ENCODE data around the gene PHACTR3. TPM values are rescaled to one million over a fixed set of nuclear protein-coding genes. Genes with fewer than 3 reads are reported as not detected.

The PHACTR3 gene
- total and polyA plus RNA-seq, 4 donors: 0.14 to 0.42 (median 0.17) TPM

DNA sequence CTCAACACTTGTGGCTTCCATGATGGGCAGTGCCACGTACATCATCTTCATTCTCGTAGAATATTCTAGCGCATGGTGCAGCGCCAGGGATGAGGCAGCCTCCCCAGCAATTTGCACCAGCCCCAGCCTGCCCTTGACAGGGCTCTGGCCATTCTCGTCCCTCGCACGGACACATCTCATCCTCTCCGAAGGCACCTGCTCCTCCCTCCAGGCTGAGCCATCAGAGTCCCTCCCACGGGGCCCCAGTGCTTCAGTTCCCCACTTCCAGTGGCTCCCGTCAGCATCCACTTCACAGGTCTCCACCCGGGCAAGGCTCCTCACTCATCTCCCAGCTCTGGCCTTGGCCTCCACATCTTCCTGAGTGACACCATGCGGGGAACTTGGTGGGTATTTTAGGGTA, 13.3 kb upstream of the PHACTR3 start:
- WGBS: 88% methylated on average over 12 of the region's 12 CpGs
- Histone ChIP-seq H3K9ac (ENCODE audit: low read depth in 1 of 2, low read length in 2 of 2) (no peak overlapping the region), H3K36me3 (ENCODE audit: control insufficient read depth in 4 of 4, insufficient read depth in 3 of 4, low read depth in 1 of 4, low read length in 3 of 4) (no peaks in the 10 kb centered on the region), H3K27me3 (ENCODE audit: control insufficient read depth in 4 of 4, insufficient read depth in 4 of 4, low read length in 3 of 4) (peaks cover 0 to 4% (median 3%) of the 10 kb centered on the region in 4 donors), H3K4me3 (ENCODE audit: low read depth in 1 of 3, low read length in 3 of 3) (no peak overlapping the region), H3K4me1 (ENCODE audit: control insufficient read depth in 4 of 4, insufficient read depth in 4 of 4, low read length in 3 of 4) (no peaks in the 10 kb centered on the region), H3K9me3 (ENCODE audit: control insufficient read depth in 4 of 4, low read length in 3 of 4) (peaks cover 0 to 4% (median under 1%) of the 10 kb centered on the region in 4 donors), H3K27ac (ENCODE audit: low read depth in 1 of 2, low read length in 2 of 2) (no peak overlapping the region)
- TF ChIP-seq EGR1 (IDR thresholded peaks at IDR 0.05; ENCODE audit: low read depth in 2 of 2): no peak
- no peak for TF ChIP-seq FOXA2 (IDR thresholded peaks at IDR 0.05)
- TF ChIP-seq, protein P1, sequence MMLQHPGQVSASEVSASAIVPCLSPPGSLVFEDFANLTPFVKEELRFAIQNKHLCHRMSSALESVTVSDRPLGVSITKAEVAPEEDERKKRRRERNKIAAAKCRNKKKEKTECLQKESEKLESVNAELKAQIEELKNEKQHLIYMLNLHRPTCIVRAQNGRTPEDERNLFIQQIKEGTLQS (IDR thresholded peaks at IDR 0.05): no peak
- TF ChIP-seq, protein P2, sequence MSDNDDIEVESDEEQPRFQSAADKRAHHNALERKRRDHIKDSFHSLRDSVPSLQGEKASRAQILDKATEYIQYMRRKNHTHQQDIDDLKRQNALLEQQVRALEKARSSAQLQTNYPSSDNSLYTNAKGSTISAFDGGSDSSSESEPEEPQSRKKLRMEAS (IDR thresholded peaks at IDR 0.05): no peak
- TF ChIP-seq, protein P3, sequence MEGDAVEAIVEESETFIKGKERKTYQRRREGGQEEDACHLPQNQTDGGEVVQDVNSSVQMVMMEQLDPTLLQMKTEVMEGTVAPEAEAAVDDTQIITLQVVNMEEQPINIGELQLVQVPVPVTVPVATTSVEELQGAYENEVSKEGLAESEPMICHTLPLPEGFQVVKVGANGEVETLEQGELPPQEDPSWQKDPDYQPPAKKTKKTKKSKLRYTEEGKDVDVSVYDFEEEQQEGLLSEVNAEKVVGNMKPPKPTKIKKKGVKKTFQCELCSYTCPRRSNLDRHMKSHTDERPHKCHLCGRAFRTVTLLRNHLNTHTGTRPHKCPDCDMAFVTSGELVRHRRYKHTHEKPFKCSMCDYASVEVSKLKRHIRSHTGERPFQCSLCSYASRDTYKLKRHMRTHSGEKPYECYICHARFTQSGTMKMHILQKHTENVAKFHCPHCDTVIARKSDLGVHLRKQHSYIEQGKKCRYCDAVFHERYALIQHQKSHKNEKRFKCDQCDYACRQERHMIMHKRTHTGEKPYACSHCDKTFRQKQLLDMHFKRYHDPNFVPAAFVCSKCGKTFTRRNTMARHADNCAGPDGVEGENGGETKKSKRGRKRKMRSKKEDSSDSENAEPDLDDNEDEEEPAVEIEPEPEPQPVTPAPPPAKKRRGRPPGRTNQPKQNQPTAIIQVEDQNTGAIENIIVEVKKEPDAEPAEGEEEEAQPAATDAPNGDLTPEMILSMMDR (IDR thresholded peaks at IDR 0.05; ENCODE audit: low read depth, low read length, missing input control): no peak
- no peak for TF ChIP-seq YY1 (IDR thresholded peaks at IDR 0.05)
- no peak for TF ChIP-seq RAD21 (IDR thresholded peaks at IDR 0.05)
- no peak for TF ChIP-seq FOXA1 (IDR thresholded peaks at IDR 0.05)
- TF ChIP-seq JUND (IDR thresholded peaks at IDR 0.05): no peak
- no peak for TF ChIP-seq TAF1 (conservative IDR thresholded peaks at IDR 0.05)
- no peak for TF ChIP-seq RXRA (IDR thresholded peaks at IDR 0.05)
- no peak for TF ChIP-seq HNF4G (IDR thresholded peaks at IDR 0.05)
- no peak for TF ChIP-seq SP1 (IDR thresholded peaks at IDR 0.05)
- TF ChIP-seq, protein P4, sequence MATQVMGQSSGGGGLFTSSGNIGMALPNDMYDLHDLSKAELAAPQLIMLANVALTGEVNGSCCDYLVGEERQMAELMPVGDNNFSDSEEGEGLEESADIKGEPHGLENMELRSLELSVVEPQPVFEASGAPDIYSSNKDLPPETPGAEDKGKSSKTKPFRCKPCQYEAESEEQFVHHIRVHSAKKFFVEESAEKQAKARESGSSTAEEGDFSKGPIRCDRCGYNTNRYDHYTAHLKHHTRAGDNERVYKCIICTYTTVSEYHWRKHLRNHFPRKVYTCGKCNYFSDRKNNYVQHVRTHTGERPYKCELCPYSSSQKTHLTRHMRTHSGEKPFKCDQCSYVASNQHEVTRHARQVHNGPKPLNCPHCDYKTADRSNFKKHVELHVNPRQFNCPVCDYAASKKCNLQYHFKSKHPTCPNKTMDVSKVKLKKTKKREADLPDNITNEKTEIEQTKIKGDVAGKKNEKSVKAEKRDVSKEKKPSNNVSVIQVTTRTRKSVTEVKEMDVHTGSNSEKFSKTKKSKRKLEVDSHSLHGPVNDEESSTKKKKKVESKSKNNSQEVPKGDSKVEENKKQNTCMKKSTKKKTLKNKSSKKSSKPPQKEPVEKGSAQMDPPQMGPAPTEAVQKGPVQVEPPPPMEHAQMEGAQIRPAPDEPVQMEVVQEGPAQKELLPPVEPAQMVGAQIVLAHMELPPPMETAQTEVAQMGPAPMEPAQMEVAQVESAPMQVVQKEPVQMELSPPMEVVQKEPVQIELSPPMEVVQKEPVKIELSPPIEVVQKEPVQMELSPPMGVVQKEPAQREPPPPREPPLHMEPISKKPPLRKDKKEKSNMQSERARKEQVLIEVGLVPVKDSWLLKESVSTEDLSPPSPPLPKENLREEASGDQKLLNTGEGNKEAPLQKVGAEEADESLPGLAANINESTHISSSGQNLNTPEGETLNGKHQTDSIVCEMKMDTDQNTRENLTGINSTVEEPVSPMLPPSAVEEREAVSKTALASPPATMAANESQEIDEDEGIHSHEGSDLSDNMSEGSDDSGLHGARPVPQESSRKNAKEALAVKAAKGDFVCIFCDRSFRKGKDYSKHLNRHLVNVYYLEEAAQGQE (IDR thresholded peaks at IDR 0.05): no peak
- no peak for DNase-seq (ENCODE audit: low spot score)

DNA sequence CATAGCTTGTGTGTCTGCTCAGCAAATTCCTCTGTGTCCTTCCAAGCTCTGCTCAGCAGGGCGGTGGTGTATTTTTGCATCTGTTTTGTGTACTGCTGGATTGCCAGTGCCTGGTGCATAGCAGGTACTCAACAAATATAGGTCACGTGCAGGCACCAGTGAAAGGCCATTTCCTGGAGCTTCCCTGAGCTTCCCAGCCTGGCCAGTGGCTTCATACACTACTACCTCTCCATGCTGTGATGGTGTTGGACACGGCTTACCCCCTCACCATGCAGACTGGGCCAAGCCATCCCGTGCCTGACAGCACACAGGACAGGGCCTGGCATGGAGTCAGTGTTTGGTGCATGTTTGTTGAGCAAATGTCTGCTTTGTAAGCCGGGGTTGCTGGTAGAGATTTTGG, 7.7 kb upstream of the PHACTR3 start:
- Histone ChIP-seq H3K27me3 (ENCODE audit: control insufficient read depth in 4 of 4, insufficient read depth in 4 of 4, low read length in 3 of 4) (peaks cover 3 to 11% (median 5%) of the 10 kb centered on the region in 4 donors), H3K9me3 (ENCODE audit: control insufficient read depth in 4 of 4, low read length in 3 of 4) (peaks cover 0 to 2% (median 0%) of the 10 kb centered on the region in 4 donors), H3K4me3 (ENCODE audit: low read depth in 1 of 3, low read length in 3 of 3) (no peak overlapping the region), H3K36me3 (ENCODE audit: control insufficient read depth in 4 of 4, insufficient read depth in 3 of 4, low read depth in 1 of 4, low read length in 3 of 4) (no peaks in the 10 kb centered on the region), H3K9ac (ENCODE audit: low read depth in 1 of 2, low read length in 2 of 2) (no peak overlapping the region), H3K27ac (ENCODE audit: low read depth in 1 of 2, low read length in 2 of 2) (no peak overlapping the region), H3K4me1 (ENCODE audit: control insufficient read depth in 4 of 4, insufficient read depth in 4 of 4, low read length in 3 of 4) (no peaks in the 10 kb centered on the region)
- TF ChIP-seq EGR1 (IDR thresholded peaks at IDR 0.05; ENCODE audit: low read depth in 2 of 2) (no peak), GABPA (IDR thresholded peaks at IDR 0.05 in 1 of 2, conservative IDR thresholded peaks at IDR 0.05 in 1 of 2) (no peak), TAF1 (conservative IDR thresholded peaks at IDR 0.05) (no peak), HNF4G (IDR thresholded peaks at IDR 0.05) (no peak), YY1 (IDR thresholded peaks at IDR 0.05) (no peak), RXRA (IDR thresholded peaks at IDR 0.05) (no peak), HNF4A (conservative IDR thresholded peaks at IDR 0.05) (no peak), JUND (IDR thresholded peaks at IDR 0.05) (no peak), FOXA2 (IDR thresholded peaks at IDR 0.05) (no peak), RAD21 (IDR thresholded peaks at IDR 0.05) (no peak)
- TF ChIP-seq, protein P3 (IDR thresholded peaks at IDR 0.05; ENCODE audit: low read depth, low read length, missing input control): no peak
- TF ChIP-seq, protein P5, sequence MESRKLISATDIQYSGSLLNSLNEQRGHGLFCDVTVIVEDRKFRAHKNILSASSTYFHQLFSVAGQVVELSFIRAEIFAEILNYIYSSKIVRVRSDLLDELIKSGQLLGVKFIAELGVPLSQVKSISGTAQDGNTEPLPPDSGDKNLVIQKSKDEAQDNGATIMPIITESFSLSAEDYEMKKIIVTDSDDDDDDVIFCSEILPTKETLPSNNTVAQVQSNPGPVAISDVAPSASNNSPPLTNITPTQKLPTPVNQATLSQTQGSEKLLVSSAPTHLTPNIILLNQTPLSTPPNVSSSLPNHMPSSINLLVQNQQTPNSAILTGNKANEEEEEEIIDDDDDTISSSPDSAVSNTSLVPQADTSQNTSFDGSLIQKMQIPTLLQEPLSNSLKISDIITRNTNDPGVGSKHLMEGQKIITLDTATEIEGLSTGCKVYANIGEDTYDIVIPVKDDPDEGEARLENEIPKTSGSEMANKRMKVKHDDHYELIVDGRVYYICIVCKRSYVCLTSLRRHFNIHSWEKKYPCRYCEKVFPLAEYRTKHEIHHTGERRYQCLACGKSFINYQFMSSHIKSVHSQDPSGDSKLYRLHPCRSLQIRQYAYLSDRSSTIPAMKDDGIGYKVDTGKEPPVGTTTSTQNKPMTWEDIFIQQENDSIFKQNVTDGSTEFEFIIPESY (IDR thresholded peaks at IDR 0.05): no peak
- no peak for DNase-seq (ENCODE audit: low spot score)
- WGBS: 70% methylated on average over 5 of the region's 5 CpGs

All from liver (tissue), 9 donors.